Upper lobe of left lung (tissue), 6 donors: ENCODE results near the gene PAX5. TPM values are rescaled to one million over a fixed set of nuclear protein-coding genes. Genes with fewer than 3 reads are reported as not detected.
"Not testable (repeated sequence)": the region's sequence is repeated elsewhere in the genome, so short reads cannot be mapped to it uniquely, and the experiment has no call there.

ENCODE experiments used
- ATAC-seq, 2 donors: fragments of 200-7000 bp; cut with Tn5 transposase; one replicate each; pipeline ENCODE4 v1.9.1; 2022; ENCODE audit warnings: mild to moderate bottlenecking in 2 of 2, moderate library complexity in 2 of 2; ENCODE audit not compliant: low FRiP score in 2 of 2
- DNase-seq, 2 donors: peaks; one replicate each; pipeline ENCODE4 v3.0.0-alpha.2; 2019 to 2020
- H3K27ac ChIP-seq, 4 donors: fragments of 200-600 bp; sonication (generic); one replicate each; pipeline ENCODE4 v1.5.1; 2016 to 2019
- H3K27me3 ChIP-seq, 4 donors: fragments of 200-600 bp; sonication (generic); one replicate each; pipeline ENCODE4 v1.5.1; 2017 to 2019
- H3K36me3 ChIP-seq, 4 donors: fragments of 200-600 bp; sonication (generic); one replicate each; pipeline ENCODE4 v1.5.1; 2016 to 2019
- H3K4me1 ChIP-seq, 4 donors: fragments of 200-600 bp; sonication (generic); one replicate each; pipeline ENCODE4 v1.5.1; 2018 to 2019
- H3K4me3 ChIP-seq, 4 donors: fragments of 200-600 bp; sonication (generic); one replicate each; pipeline ENCODE4 v1.5.1; 2017 to 2019; ENCODE audit warnings: mild to moderate bottlenecking in 2 of 4, moderate library complexity in 1 of 4
- H3K9me3 ChIP-seq, 4 donors: fragments of 200-600 bp; sonication (generic); one replicate each; pipeline ENCODE4 v1.5.1; 2018 to 2019
- CTCF ChIP-seq, 6 experiments: fragments of 450-650 bp in 4 of 6; fragments of 200-600 bp in 2 of 6; sonication (generic) in 2 of 6; IDR thresholded peaks; one replicate each; pipeline ENCODE4 v1.5.1; 2016 to 2019; ENCODE audit warnings: antibody characterized with exemption in 6 of 6
- EP300 ChIP-seq, 4 donors: sonication (generic); formaldehyde crosslinking; IDR thresholded peaks; one replicate each; pipeline ENCODE4 v1.5.1; 2017; ENCODE audit warnings: antibody characterized with exemption in 4 of 4, control low read depth in 2 of 4
- POLR2A ChIP-seq, 4 donors: fragments of 450-650 bp; IDR thresholded peaks; one replicate each; pipeline ENCODE4 v1.5.1; 2016 to 2017; ENCODE audit warnings: antibody characterized with exemption in 4 of 4, mild to moderate bottlenecking in 2 of 4
- POLR2AphosphoS5 ChIP-seq, 2 donors: sonication (generic); formaldehyde crosslinking; IDR thresholded peaks; one replicate each; pipeline ENCODE4 v1.5.1; 2017; ENCODE audit warnings: antibody characterized with exemption in 2 of 2
- WGBS, 2 donors: methylation state at CpG; one replicate each; pipeline ENCODE4 v1.1.5; 2017 to 2018; 5-methylcytosine and 5-hydroxymethylcytosine counted together
- total RNA-seq, 6 donors: library from RNA; depleted of rRNA in 4 of 6; stranded (reverse); fragments of >200 nt in 4 of 6; gene quantifications; one replicate each; pipeline versions ENCODE4 v1.1.0 to v1.2.1, GENCODE V29; 2016 to 2021
- donor health status: DM: no; HTN: no; CAD: no; lungs with moderate emphysema.
- donor health status: DM: no; HTN: yes; CAD: no; lungs with severe emphysema.

Gene PAX5
- total RNA-seq, 6 donors from 2014 or later, result under 0.01 to 0.64 (median 0.43) TPM; not detected in 1

GRCh38 chr9:37060833-37061232 is 26.8 kb upstream of the PAX5 start:
- DNase-seq, result no peak
- H3K4me3 ChIP-seq, result no peak overlapping the region
- no peaks in the 10 kb centered on the region for H3K27me3 ChIP-seq
- ATAC-seq, result no peak
- WGBS, 2 donors, result 85 to 87% methylated on average over 4 of the region's 4 CpGs
- H3K27ac ChIP-seq, result no peak overlapping the region
- no peaks in the 10 kb centered on the region for H3K36me3 ChIP-seq
- no peaks in the 10 kb centered on the region for H3K4me1 ChIP-seq
- no peaks in the 10 kb centered on the region for H3K9me3 ChIP-seq
- TF ChIP-seq EP300 (IDR thresholded peaks at IDR 0.05) (no peak), POLR2A (IDR thresholded peaks at IDR 0.05) (no peak), POLR2AphosphoS5 (IDR thresholded peaks at IDR 0.05) (no peak), CTCF (IDR thresholded peaks at IDR 0.05) (no peak)

GRCh38 chr9:37056046-37056920 is 22.2 kb upstream of the PAX5 start:
- TF ChIP-seq CTCF (IDR thresholded peaks at IDR 0.05) (no peak), EP300 (IDR thresholded peaks at IDR 0.05) (no peak)
- Histone ChIP-seq H3K36me3 (no peaks in the 10 kb centered on the region), H3K27ac (no peak overlapping the region), H3K9me3 (no peaks in the 10 kb centered on the region), H3K27me3 (no peaks in the 10 kb centered on the region), H3K4me3 (no peak overlapping the region), H3K4me1 (no peaks in the 10 kb centered on the region)
- ATAC-seq, result no peak
- DNase-seq, result no peak
- 85 to 88% methylated on average over 2 of the region's 2 CpGs for WGBS, 2 donors

GRCh38 chr9:37054363-37054720 is 20.3 kb upstream of the PAX5 start:
- WGBS, 2 donors, result 46% methylated on average over 2 of the region's 2 CpGs
- H3K4me1 ChIP-seq, ATAC-seq, H3K9me3 ChIP-seq, H3K36me3 ChIP-seq, H3K4me3 ChIP-seq, H3K27me3 ChIP-seq, H3K27ac ChIP-seq, DNase-seq: not testable (repeated sequence)

GRCh38 chr9:37053684-37054362 is 19.8 kb upstream of the PAX5 start:
- no peaks in the 10 kb centered on the region for H3K9me3 ChIP-seq
- no peaks in the 10 kb centered on the region for H3K27me3 ChIP-seq
- WGBS, 2 donors, result 46 to 48% methylated on average over 5 of the region's 5 CpGs
- no peak overlapping the region for H3K27ac ChIP-seq
- H3K36me3 ChIP-seq, result no peaks in the 10 kb centered on the region
- ATAC-seq, result no peak
- H3K4me3 ChIP-seq, result no peak overlapping the region
- TF ChIP-seq POLR2A (IDR thresholded peaks at IDR 0.05), result no peak
- TF ChIP-seq CTCF (IDR thresholded peaks at IDR 0.05), result no peak
- TF ChIP-seq POLR2AphosphoS5 (IDR thresholded peaks at IDR 0.05), result no peak
- no peak for TF ChIP-seq EP300 (IDR thresholded peaks at IDR 0.05)
- DNase-seq, result no peak
- no peaks in the 10 kb centered on the region for H3K4me1 ChIP-seq

- H3K27me3 ChIP-seq, result no peaks in the 10 kb centered on the region
Observed at GRCh38 chr9:37046683-37047082, 12.6 kb upstream of the PAX5 start.

More at GRCh38 chr9:37046683-37047082, 12.6 kb upstream of the PAX5 start:
- Histone ChIP-seq H3K4me1 (no peaks in the 10 kb centered on the region), H3K27ac (no peak overlapping the region), H3K36me3 (no peaks in the 10 kb centered on the region), H3K9me3 (no peaks in the 10 kb centered on the region), H3K4me3 (no peak overlapping the region)
- DNase-seq (no peak), ATAC-seq (no peak)
- WGBS, 2 donors, result 76 to 81% methylated on average over 7 of the region's 7 CpGs
- TF ChIP-seq EP300 (IDR thresholded peaks at IDR 0.05) (no peak), POLR2AphosphoS5 (IDR thresholded peaks at IDR 0.05) (no peak), CTCF (IDR thresholded peaks at IDR 0.05) (no peak), POLR2A (IDR thresholded peaks at IDR 0.05) (no peak)
